ENCODE data around the gene ZNF268. TPM values are rescaled to one million over a fixed set of nuclear protein-coding genes. Genes with fewer than 3 reads are reported as not detected.

Gene ZNF268
- total RNA-seq, 3 donors from 2014 or later: 13.8 to 19.6 (median 19.4) TPM

GRCh38 chr12:133217219-133217618 lies 35.9 kb downstream of the ZNF268 start:
- no peak for TF ChIP-seq CTCF (IDR thresholded peaks at IDR 0.05)
- Histone ChIP-seq H3K9me3 (peaks cover 95% of the 10 kb centered on the region), H3K36me3 (ENCODE audit: low read depth) (no peaks in the 10 kb centered on the region), H3K4me1 (ENCODE audit: low read depth) (no peaks in the 10 kb centered on the region), H3K4me3 (no peak overlapping the region)
- DNase-seq (no peak), ATAC-seq (no peak)
- intact Hi-C loops (cut with DNase I, micrococcal nuclease): no loop called here

- Histone ChIP-seq H3K9me3 (peaks cover 86% of the 10 kb centered on the region), H3K36me3 (ENCODE audit: low read depth) (no peaks in the 10 kb centered on the region), H3K4me3 (no peak overlapping the region), H3K4me1 (ENCODE audit: low read depth) (no peaks in the 10 kb centered on the region)
- DNase-seq: no peak
- no peak for TF ChIP-seq CTCF (IDR thresholded peaks at IDR 0.05)
- intact Hi-C loops (cut with DNase I, micrococcal nuclease): no loop called here
- ATAC-seq: no peak
Measured at GRCh38 chr12:133220521-133220920, 39.2 kb downstream of the ZNF268 start.

GRCh38 chr12:133221241-133221640 lies 39.9 kb downstream of the ZNF268 start:
- Histone ChIP-seq H3K36me3 (ENCODE audit: low read depth) (no peaks in the 10 kb centered on the region), H3K4me3 (no peak overlapping the region), H3K4me1 (ENCODE audit: low read depth) (no peaks in the 10 kb centered on the region), H3K9me3 (peaks cover 85% of the 10 kb centered on the region)
- ATAC-seq (no peak), DNase-seq (no peak)
- no peak for TF ChIP-seq CTCF (IDR thresholded peaks at IDR 0.05)
- intact Hi-C loops (cut with DNase I, micrococcal nuclease): no loop called here

GRCh38 chr12:133222211-133222610 lies 40.9 kb downstream of the ZNF268 start:
- Histone ChIP-seq H3K4me1 (ENCODE audit: low read depth) (no peaks in the 10 kb centered on the region), H3K4me3 (no peak overlapping the region), H3K36me3 (ENCODE audit: low read depth) (no peaks in the 10 kb centered on the region), H3K9me3 (peaks cover 77% of the 10 kb centered on the region)
- ATAC-seq (no peak), DNase-seq (no peak)
- TF ChIP-seq CTCF (IDR thresholded peaks at IDR 0.05): no peak
- intact Hi-C loops (cut with DNase I, micrococcal nuclease): no loop called here

- intact Hi-C loops (cut with DNase I, micrococcal nuclease): no loop called here
- H3K9me3 ChIP-seq: peaks cover 54% of the 10 kb centered on the region
- ATAC-seq (no peak), DNase-seq (no peak)
- H3K4me3 ChIP-seq: no peak overlapping the region
- no peaks in the 10 kb centered on the region for H3K36me3 ChIP-seq (ENCODE audit: low read depth)
- H3K4me1 ChIP-seq (ENCODE audit: low read depth): no peaks in the 10 kb centered on the region
- no peak for TF ChIP-seq CTCF (IDR thresholded peaks at IDR 0.05)
Measured at GRCh38 chr12:133225527-133225926, 44.2 kb downstream of the ZNF268 start.

- H3K9me3 ChIP-seq: peaks cover 48% of the 10 kb centered on the region
- H3K4me3 ChIP-seq: no peak overlapping the region
- no peaks in the 10 kb centered on the region for H3K4me1 ChIP-seq (ENCODE audit: low read depth)
- DNase-seq (no peak), ATAC-seq (no peak)
- no peak for TF ChIP-seq CTCF (IDR thresholded peaks at IDR 0.05)
- intact Hi-C loops (cut with DNase I, micrococcal nuclease): no loop called here
- H3K36me3 ChIP-seq (ENCODE audit: low read depth): no peaks in the 10 kb centered on the region
Measured at GRCh38 chr12:133226690-133227089, 45.4 kb downstream of the ZNF268 start.

All from mucosa of descending colon (tissue), 3 donors.